GM18508 (cell line): ENCODE results near the gene SIRPB1.
"Not testable (repeated sequence)": the region's sequence is repeated elsewhere in the genome, so short reads cannot be mapped to it uniquely, and the experiment has no call there.

ENCODE experiments used
- ATAC-seq: cut with Tn5 transposase; IDR thresholded peaks from one replicate; pipeline ENCODE4 v1.9.1; 2021; ENCODE audit warnings: moderate number of reproducible peaks; ENCODE audit not compliant: insufficient read depth, unreplicated experiment

Gene SIRPB1

DNA sequence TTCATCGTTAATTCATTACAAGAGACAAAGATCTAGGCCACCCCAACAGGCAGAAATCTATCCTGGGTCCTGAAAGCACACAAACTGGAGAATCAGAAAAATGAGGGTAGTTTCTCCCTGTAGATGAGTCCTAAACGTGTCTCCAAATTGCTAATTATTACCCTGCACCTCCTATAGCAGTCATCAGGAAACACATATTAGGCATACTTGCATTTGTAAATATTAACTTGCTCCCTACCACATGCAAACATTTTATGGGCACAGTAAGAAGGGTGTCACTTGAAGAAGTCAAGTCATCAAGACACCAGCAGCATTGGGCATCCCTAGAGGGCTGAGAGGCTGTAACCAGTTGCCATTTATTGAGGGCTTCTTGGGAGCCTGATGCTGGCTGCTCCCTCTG is 17.9 kb upstream of the SIRPB1 start:
- ATAC-seq = no peak

DNA sequence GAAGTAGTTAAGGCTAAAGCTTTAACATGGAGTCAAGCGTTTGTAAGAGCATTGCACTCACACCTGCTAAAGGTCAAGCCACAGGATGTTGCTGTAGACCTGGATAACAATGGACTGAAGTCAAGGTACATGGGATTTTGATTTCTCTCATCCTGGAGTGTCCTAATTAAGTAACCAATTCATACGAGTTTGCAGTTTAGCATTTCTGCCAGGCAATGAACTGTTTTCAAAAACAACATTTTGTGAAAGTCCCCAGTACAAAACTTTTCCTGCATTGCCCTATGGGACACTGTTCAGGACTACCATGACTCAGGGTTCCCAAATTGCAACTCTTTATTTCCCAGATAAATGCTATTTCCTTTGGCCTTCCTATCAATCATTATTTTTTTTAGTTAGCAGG is 17.4 kb upstream of the SIRPB1 start:
- ATAC-seq = no peak

DNA sequence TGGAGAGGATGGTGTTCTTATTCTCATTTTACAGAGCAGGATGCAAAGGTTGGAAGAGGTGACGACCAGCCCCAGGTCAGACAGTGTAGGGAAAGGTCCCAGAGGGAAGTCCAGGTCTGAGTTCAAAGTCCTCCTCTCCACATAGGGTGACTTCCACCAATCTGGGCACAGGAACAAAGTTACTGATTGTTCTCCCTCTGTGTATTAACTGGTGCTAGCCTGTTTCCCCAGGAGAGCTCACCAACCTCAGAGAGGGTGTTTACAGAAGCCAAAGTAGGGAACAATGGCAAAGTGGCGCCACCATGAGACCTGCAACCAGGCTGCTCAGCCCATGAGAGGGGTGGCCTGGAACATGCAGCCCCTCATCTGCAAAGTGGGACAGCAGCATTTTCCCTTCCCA is 16.8 kb upstream of the SIRPB1 start:
- no peak for ATAC-seq

DNA sequence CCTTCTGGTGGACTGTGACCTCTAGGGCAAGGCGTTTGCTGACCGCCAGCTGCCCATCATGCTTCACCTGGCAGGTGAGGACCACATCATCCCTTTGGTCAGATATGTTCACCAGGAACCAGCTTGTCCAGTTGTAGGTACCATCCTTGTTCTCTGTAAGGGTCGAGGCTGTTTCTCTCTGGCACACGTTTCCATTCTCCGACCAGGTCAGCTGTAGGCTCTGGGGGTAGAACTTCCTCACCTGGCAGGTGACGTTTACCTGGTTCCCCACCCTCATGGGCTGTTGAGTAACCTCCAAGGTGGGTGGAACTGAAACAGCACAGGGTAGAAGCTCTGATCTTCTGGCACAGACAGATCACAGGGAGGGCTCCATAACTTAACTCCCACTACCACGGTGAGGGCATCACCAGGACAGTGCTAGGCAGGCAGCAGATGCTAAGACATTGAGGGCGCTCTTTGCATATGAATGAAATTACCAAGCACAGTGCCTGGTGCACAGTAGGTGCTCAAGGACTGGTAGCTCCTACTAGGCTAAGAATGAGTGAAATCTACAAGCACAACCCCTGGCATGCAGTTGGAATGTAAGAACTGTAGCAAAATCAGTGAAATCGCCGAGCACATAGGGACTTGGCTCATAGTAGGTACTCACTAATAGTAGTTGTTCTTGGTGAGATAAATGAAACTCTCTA is 15.6 kb upstream of the SIRPB1 start:
- ATAC-seq = no peak

DNA sequence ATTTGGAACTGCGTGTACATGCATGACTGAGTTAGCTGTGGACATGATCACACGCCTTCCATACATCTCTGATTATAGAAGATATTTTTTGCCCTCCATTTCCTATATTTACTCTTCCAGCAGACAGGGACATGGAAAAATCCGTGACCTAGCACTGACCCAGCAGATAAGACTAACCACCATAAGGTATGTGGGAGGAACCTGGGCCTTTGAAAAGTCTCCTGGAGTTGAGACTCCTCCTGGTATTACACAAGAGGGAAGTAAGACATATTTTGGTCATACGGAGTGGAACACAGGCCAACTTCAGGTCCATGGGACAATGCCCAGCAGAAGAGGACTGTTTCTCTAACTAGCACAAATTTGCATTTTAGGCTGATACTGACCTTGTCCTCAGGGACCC is 13.7 kb upstream of the SIRPB1 start:
- ATAC-seq = no peak

DNA sequence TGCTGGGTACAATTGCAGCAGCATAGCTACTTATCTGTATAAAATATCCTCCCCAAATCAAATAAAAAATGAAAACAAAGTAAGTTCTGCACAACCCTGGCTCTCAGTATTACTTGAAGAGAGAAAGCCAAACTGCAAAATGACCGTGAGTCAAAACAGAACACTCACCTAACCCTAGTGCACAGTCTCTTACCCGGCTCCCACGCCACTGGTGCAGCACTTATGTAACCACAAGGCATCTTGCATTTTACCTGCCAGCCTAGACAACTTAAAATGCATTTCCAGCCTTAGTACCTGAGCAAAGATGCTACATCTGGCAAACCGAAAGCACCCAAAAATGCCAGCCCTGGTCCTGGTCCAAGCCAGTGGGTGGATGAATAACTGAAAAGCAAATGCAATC is 12.4 kb upstream of the SIRPB1 start:
- ATAC-seq = no peak

DNA sequence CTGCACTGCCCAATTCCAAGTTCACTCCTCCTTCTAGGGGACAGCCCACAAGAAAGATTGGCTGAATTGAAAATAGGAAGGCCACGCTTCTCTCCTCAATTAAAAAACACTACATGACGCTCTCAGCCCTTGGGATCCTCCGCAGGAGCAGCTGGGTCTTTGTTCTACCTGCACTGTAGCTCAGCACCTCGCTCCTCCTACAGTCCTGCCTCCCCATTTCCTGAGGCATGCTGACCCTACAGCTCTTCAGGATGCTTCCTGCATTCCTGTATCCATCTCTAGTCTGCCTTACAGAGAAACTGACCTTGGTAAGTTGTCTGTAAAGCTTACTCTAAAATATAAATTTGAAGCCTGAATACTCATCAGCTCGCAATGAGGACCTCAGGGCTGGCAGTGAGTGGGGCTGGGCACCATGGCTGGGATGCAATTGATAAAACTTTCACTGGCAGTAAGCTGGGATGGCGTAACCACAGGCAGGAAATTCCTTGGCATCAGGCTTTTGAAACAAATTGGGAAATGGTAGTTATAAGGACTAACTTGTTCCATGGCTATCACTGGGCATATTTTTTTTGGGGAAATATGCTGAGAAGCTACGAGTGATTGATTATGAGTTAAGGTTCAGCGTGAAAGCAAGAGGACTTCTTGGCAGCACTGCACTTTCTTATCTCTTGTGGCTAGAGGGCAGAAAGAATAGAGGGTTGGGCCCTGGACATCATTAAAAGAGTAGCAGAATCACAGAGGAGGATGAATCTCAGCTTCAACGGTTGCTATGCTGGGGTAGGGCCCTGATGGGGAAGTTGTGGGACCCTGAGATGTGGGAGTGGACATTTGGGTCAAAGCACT is 11.7 kb upstream of the SIRPB1 start:
- no peak for ATAC-seq

DNA sequence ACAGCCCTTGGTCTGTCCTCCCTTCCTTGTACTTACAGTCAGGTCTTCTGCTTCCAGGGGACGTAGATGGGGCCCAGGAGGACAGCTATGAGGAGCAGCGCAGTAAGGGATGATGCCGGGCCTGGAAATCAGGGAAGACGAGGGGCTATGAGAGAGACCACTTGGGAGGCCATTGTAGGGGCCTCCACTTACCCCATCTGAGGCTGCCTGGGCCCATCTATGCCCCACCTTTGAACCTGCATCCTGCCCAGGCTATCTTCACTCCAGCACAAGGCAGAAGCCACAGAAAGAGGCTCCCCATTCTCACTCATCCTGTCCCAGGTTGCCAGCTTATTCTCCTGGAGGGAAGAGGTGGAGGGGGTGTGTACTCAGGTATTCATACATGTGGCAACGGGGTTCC is 10.4 kb upstream of the SIRPB1 start:
- ATAC-seq = no peak

DNA sequence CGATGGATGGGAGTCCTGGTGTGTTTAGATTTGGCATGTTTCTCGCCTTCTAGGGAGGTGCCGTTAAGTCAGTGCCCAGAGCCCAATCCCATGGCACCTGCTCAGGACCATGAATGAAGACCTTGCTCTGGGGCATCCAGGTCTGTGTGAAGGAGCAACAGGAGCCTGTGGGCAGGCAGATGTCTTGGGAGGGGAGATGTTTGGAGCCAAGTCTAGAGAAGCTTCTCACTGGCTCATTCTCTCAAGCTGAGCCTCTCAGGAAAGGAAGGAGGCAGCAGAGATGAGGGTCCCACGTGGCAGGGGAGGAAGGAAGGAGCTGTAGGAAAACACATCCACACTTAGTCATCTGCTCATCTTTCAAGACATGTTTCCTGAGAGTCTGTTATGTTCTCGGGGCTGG is 9.5 kb upstream of the SIRPB1 start:
- ATAC-seq = no peak

DNA sequence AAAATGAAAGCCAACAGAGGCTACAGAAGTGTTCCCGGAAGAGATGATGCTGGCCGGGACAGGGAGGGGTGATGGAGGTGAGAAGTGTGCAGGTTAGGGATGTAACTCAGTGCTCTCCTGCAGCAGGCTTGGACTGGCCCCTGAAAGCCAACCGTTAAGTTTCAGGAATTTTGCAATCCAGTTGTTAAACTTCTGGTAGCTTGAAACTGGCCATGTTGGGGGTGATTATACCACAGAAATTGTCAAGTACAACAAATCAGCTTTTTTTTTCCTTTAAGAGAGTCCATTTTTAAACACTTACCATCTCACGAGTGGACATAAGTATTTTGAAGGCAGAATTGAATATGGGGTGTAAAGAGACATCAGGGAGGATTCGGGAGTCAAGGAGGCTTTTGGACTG is 8.8 kb upstream of the SIRPB1 start:
- ATAC-seq = no peak

DNA sequence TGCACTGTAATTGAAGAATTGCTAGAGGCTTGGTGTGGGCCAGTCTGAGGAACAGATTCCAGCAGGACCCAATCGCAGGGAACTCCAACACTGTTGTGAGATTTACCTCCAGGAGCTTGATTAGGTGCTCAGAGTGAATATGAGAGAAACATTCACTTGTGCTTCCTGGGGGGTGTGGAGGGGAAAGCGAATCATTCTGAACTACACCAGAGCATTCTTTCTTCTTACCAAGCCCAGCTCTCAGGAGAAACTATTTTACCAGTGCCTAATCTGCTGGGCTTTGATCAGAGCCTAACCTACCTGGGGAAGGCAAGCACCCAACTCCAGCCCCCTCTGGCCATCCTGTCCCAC is 7.4 kb upstream of the SIRPB1 start:
- ATAC-seq = no peak

DNA sequence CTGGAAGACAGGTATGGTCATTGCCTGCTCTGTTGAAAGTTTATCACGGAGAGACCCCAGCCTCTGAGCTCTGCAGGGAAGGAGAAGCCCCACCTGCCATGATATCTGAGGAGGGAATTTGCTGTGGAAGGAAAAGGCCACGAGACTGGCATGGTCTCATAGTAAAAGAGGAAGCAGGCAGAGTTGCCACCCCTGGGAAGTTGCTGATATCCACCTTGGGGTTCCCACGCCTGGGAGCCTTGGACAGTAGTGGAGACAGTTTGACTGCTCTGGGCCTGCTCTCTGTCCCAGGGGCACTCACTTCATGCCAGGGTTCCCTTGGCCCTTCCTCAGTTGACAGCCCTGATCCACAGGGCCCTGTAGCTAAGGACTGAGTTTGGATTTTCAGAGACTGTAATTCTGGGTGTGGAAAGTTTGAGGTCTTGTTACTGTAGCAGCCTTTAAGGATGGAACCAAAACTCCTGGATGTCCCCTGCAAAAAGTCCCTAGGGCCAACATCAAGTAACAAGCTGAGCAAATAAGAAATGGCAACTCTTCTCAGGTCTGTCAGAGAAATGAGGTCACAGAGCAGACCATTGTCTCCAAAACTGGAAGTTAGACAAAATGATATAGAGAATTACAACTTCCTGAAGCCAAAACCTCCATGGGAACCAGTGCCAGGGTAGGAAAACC is 6.9 kb upstream of the SIRPB1 start:
- ATAC-seq = no peak

DNA sequence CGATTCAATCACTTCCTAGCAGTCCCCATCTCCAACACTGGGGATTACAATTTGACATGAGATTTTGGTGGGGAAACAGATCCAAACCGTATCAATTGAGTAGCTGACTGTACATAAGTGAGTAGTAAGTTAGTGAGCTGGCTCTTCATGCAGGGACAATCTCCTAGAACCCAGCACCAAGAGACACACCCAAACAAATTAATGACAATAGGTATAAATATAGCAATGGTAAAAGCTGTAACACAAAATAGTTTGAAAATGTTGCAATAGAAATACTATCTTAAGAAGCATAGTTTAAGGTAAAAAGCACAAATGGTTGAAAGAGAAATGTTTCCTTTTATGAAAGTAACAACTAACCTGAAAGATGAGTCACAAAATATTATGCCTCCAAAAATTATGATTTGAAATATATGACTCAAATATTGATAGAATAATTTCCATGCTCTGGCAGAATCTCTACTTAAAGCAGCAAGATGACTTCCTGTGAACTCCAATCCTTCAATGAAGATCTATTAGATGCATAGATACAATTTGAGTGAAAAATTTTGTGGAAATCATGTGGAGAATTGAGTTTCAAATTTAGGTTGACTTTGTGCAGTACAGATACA is 5.4 kb upstream of the SIRPB1 start:
- no peak for ATAC-seq

DNA sequence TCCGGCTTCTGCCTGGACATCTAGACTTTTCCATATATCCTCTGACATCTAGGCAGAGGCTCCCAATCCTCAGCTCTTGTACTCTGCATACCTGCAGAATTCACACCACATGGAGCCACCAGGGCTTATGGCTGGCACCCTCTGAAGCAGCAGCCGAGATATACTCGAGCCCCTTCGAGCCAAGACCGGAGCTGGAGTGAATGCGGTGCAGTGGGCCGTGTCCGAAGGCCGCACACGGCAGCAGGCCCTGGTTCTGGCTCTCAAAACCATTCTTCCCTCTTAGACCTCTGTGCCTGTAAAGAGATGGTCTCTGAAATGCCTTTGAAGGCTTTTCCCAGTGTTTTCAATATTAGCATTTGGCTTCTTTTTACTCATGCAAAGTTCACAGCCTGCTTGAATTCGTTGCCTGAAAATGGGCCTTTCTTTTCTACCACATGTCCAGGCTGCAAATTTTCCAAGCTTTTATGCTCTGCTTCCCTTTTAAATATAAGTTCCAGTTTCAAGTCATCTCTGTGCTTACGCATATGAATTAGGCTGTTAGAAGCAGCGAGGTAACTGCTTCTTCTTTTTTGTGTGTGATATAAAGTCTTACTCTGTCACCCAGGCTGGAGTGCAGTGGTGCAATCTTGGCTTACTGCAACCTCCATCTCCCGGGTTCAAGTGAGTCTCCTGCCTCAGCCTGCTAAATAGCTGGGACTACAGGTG is 3.8 kb upstream of the SIRPB1 start:
- ATAC-seq = no peak

DNA sequence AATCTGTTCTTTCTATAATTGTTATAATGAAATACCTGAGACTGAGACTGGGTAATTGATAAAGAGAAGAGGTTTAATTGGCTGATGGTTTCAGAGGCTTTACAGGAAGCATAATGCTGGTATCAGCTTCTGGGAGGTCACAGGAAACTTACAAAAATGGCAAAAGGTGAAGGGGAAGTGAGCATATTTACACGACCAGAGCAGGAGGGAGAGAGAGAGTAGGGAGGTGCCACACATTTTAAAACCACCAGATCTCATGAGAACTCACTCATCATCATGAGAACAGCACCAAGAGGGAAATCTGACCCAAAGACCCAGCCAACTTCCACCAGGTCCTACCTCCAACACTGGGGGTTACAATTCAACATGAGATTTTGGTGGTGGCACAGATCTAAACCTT is 2.6 kb upstream of the SIRPB1 start:
- ATAC-seq = no peak

DNA sequence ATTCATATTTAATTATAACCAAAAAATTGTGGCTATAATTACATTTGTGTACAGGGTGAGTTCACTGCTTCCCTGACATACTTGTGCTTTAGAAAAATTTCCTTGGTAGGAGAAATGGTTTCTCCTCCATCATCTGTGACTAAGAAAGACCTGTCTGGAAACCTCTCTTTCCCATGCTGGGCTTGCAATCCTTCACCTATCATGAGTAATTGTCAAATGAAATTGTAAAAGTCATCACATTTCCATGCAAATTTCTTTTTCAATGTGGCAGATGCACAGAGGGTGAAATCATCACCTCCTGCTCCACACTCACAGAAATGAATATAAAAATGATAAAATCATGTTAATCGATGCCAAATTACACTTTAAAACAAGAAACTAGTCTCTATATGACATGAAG is 1.5 kb upstream of the SIRPB1 start:
- no peak for ATAC-seq

DNA sequence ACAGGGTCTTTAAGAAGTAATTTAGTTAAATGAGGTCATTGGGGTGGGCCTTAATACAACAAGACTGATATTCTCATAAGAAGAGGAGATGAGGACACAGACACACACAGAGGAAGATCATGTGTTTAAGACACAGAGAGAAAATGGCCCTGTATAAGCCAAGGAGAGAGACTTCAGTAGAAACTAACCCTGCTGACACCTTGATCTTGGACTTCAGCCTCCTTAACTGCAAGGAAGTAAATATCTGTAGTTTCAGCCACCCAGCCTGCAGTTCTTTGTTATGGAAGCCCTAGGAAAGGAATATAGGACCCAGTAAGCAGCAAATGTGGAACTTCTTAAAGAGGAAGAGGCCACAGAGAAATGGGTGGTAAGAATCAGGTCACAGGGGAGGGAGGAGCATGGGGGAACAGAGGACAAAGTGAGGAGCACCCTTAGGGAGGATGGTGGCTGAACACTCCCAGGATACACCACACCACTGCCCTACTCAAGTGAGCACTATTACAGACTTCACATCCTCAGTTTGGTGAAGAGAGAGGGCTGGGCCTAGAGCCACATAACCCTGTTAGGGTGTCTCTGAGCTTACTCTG is 762 bp downstream of the SIRPB1 start:
- ATAC-seq = no peak

DNA sequence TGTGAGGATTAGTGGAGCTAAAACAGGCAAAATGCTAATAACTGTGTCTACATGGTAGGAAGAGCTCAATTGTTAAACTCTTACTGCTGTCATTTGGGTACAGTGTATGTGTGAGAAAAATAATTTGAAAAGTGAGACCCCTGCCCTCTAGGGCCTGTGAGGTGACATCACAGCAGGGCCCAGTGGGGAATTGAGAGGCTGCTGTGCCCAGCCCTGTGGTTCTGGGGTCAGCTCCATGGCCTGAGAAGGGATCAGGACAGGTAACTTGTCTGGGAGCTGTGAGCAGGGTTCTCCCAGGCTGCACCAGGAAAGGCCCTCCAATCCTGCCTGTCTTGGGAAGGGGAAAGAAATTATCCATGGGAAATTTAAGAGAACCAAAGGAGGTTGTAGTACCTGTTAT is 1.3 kb downstream of the SIRPB1 start:
- ATAC-seq = no peak

DNA sequence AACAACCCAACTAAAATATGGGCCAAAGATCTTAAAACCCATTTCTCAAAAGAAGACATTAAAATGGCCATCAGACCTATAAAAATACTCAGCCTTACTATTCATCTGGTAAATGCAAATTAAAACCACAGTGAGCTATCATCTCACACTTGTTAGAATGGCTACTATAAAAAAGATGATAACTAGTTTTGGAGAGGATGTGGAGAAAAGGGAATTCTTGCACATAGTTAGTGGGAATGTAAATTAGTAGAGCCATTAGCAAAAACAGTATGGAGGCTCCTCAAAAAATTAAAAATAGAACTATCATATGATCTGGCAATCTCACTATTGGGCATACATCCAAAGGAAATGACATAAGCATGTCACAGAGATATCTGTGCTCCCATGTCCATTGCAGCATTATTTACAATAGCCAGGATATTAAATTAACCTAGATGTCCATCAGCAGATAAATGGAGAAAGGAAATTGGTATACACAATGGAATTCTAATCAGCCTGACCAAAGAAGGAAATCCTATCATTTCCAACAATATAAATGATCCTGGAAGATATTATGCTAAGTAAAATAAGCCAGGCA is 2.9 kb downstream of the SIRPB1 start:
- ATAC-seq = no peak

DNA sequence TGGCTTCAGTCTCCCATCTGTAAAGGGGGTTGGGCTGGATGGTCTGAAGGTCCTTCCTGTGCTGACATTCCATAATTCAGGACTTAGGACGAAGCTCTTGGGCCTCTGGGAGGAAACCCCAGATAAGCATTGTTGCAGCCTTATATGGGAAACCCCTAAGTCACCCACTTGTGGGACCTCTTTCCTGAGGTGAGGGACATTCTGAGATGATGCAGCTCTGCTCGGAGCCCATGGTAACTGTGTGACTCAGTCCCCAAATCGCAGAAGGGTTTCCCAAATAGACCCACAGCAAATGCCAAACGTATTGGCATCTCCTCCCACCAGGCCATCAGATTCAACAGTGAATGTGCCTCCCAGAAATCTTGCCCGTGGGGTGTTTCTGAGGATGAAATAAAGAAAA is 9.4 kb downstream of the SIRPB1 start:
- not testable (repeated sequence) for ATAC-seq
